Parathyroid adenoma (tissue), 2 donors: Measurements from ENCODE around the gene XRCC3.

Experiments used
- H2AFZ ChIP-seq: fragments of 300-600 bp; sonication (generic); one replicate; pipeline ENCODE4 v1.7.0; 2017; ENCODE audit warnings: antibody characterized with exemption, mild to moderate bottlenecking
- H3K27ac ChIP-seq: fragments of 300-600 bp; sonication (generic); one replicate; pipeline ENCODE4 v1.7.0; 2017
- H3K27me3 ChIP-seq: fragments of 300-600 bp; sonication (generic); one replicate; pipeline ENCODE4 v1.7.0; 2017; ENCODE audit warnings: low read length; ENCODE audit not compliant: control insufficient read depth, insufficient read depth
- H3K36me3 ChIP-seq: fragments of 300-600 bp; sonication (generic); one replicate; pipeline ENCODE4 v1.7.0; 2017; ENCODE audit warnings: low read length; ENCODE audit not compliant: control insufficient read depth, insufficient read depth
- H3K4me1 ChIP-seq: fragments of 300-600 bp; sonication (generic); one replicate; pipeline ENCODE4 v1.7.0; 2017; ENCODE audit warnings: control low read depth
- H3K4me2 ChIP-seq: fragments of 300-600 bp; sonication (generic); one replicate; pipeline ENCODE4 v1.7.0; 2017; ENCODE audit warnings: low read length
- H3K4me3 ChIP-seq: fragments of 300-600 bp; sonication (generic); one replicate; pipeline ENCODE4 v1.7.0; 2017; ENCODE audit warnings: low read depth, low read length
- H3K79me2 ChIP-seq: fragments of 300-600 bp; sonication (generic); one replicate; pipeline ENCODE4 v1.7.0; 2017; ENCODE audit warnings: control low read depth
- H3K9ac ChIP-seq: fragments of 300-600 bp; sonication (generic); one replicate; pipeline ENCODE4 v1.7.0; 2017; ENCODE audit warnings: mild to moderate bottlenecking
- H3K9me3 ChIP-seq: fragments of 300-600 bp; sonication (generic); one replicate; pipeline ENCODE4 v1.7.0; 2017; ENCODE audit warnings: low read length; ENCODE audit not compliant: control insufficient read depth
- TF ChIP-seq, protein P1 (sequence below): fragments of 300-600 bp; sonication (generic); IDR thresholded peaks from one replicate; pipeline ENCODE4 v1.7.0; 2017; ENCODE audit warnings: antibody characterized with exemption, mild to moderate bottlenecking
- donor health status: primary hyperparathyroidism.

Gene XRCC3

DNA sequence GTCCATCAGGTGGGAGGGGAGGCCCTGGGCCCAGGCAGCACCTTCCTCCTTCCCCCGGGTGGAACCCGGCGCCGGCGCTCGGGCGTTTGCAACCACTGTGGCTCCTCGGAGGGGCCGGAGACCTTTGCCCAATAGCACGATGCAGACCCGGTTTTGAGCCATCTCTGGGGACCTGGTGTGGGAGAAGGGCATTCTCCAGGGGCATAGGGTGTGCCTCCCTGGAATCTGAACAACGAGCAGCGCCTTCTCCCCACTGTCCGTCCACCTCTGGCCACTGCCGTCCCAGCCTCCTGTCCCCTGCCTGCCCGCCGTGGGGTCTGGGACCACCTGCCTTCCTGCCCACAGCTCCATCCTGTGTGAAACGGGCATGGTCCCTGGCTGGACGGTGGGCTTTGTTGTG is 12.9 kb upstream of the XRCC3 start:
- H3K27ac ChIP-seq = no peak overlapping the region
- H3K4me3 ChIP-seq = no peak overlapping the region
- no peaks in the 10 kb centered on the region for H3K79me2 ChIP-seq
- no peak overlapping the region for H2AFZ ChIP-seq
- peaks cover 5% of the 10 kb centered on the region for H3K4me1 ChIP-seq
- H3K9me3 ChIP-seq = no peaks in the 10 kb centered on the region
- no peak overlapping the region for H3K4me2 ChIP-seq
- H3K9ac ChIP-seq = no peak overlapping the region
- no peaks in the 10 kb centered on the region for H3K36me3 ChIP-seq
- no peaks in the 10 kb centered on the region for H3K27me3 ChIP-seq
- TF ChIP-seq, protein P1, sequence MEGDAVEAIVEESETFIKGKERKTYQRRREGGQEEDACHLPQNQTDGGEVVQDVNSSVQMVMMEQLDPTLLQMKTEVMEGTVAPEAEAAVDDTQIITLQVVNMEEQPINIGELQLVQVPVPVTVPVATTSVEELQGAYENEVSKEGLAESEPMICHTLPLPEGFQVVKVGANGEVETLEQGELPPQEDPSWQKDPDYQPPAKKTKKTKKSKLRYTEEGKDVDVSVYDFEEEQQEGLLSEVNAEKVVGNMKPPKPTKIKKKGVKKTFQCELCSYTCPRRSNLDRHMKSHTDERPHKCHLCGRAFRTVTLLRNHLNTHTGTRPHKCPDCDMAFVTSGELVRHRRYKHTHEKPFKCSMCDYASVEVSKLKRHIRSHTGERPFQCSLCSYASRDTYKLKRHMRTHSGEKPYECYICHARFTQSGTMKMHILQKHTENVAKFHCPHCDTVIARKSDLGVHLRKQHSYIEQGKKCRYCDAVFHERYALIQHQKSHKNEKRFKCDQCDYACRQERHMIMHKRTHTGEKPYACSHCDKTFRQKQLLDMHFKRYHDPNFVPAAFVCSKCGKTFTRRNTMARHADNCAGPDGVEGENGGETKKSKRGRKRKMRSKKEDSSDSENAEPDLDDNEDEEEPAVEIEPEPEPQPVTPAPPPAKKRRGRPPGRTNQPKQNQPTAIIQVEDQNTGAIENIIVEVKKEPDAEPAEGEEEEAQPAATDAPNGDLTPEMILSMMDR = no peak

DNA sequence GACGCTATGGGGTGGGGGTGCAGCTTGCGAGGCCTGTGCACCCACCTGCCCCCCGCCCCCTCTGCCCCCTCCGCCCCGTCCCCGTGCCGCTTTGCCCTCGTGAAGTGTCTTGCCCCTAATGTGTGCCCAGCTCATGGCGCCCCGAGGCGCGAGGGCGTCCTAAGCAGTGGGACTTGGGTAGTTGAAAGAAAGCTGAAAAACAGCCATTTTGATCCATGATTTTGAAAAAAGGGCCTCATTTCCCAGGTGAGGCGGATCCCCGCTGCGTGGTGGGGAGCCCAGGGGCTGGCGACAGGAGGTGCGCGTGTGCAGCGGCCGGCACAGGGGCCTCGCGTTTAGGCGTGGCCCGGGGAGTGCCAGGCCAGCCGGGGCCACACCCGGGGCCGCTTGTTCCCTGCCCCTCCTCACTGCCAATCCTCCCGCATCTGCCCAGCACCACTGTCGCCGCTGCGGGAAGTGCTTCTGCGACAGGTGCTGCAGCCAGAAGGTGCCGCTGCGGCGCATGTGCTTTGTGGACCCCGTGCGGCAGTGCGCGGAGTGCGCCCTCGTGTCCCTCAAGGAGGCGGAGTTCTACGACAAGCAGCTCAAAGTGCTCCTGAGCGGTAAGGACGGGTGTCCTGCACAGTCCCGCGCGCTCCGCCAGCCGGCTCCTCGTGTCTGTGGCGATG is 12.2 kb upstream of the XRCC3 start:
- no peaks in the 10 kb centered on the region for H3K36me3 ChIP-seq
- H3K4me3 ChIP-seq = no peak overlapping the region
- no peak overlapping the region for H3K27ac ChIP-seq
- no peaks in the 10 kb centered on the region for H3K27me3 ChIP-seq
- no peak overlapping the region for H3K9ac ChIP-seq
- no peaks in the 10 kb centered on the region for H3K79me2 ChIP-seq
- H3K4me1 ChIP-seq = peaks cover 5% of the 10 kb centered on the region
- TF ChIP-seq, protein P1 = peak; percentile 19
- no peaks in the 10 kb centered on the region for H3K9me3 ChIP-seq
- no peak overlapping the region for H2AFZ ChIP-seq
- no peak overlapping the region for H3K4me2 ChIP-seq

GRCh38 chr14:103726474-103726873 is 11.2 kb upstream of the XRCC3 start:
- H3K9ac ChIP-seq = no peak overlapping the region
- H3K79me2 ChIP-seq = no peaks in the 10 kb centered on the region
- no peak overlapping the region for H3K4me2 ChIP-seq
- H3K4me1 ChIP-seq = peaks cover 5% of the 10 kb centered on the region
- no peaks in the 10 kb centered on the region for H3K36me3 ChIP-seq
- TF ChIP-seq, protein P1 = no peak
- H3K9me3 ChIP-seq = no peaks in the 10 kb centered on the region
- H3K27ac ChIP-seq = no peak overlapping the region
- H3K27me3 ChIP-seq = no peaks in the 10 kb centered on the region
- no peak overlapping the region for H2AFZ ChIP-seq
- no peak overlapping the region for H3K4me3 ChIP-seq

DNA sequence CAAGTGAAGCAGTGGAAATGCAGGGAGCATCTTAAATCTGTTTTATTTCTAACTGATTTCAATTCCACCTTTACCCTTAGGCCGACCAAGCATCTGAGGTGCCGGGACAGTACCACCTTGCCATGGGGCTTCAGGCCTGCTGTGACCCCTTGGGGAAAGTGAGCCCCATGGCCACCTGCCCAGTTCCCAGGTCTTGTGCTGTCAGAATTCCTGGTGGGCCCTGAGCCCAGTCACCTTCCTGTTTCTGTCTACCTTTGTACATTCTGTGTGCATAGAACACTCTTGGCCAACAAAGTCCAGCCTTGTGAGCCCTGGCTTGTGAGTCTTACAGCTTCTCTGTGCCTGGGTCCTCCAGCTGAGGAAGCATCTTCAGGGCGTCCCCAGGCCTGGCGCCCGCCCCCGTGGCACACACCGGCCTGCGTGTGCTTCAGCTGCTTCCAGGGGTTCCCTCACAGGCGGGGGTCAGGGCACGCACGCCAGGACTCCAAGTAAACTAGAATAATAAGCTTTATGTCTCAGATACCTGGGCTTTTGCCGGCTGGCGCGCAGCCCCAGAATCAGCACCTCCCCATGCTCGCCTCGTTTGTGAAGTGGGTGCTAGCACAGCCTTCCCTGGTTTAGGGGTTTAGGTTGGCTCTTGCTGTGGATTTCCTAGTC is 10.6 kb upstream of the XRCC3 start:
- H3K9ac ChIP-seq = no peak overlapping the region

More for the DNA sequence above, 10.6 kb upstream of the XRCC3 start:
- Histone ChIP-seq H3K27ac (no peak overlapping the region), H3K79me2 (no peaks in the 10 kb centered on the region), H3K9me3 (no peaks in the 10 kb centered on the region), H3K4me1 (peaks cover 5% of the 10 kb centered on the region), H3K4me3 (no peak overlapping the region), H2AFZ (no peak overlapping the region), H3K36me3 (no peaks in the 10 kb centered on the region), H3K27me3 (no peaks in the 10 kb centered on the region), H3K4me2 (no peak overlapping the region)
- TF ChIP-seq, protein P1 = no peak
